Heart left ventricle (tissue), 16 donors: Measurements from ENCODE around the gene DAND5. TPM values are rescaled to one million over a fixed set of nuclear protein-coding genes. Genes with fewer than 3 reads are reported as not detected.

Source experiments
- ATAC-seq, 4 donors: fragments of 200-7000 bp; cut with Tn5 transposase; one replicate each; pipeline ENCODE4 v1.9.1; 2020 to 2022; ENCODE audit warnings: moderate library complexity in 4 of 4, mild to moderate bottlenecking in 3 of 4, moderate number of reproducible peaks in 1 of 4
- DNase-seq, 5 donors: peaks; one replicate each; pipeline ENCODE4 v3.0.0-alpha.2; 2020
- H3K27ac ChIP-seq, 12 donors: fragments of 200-600 bp; sonication (generic) in 4 of 12; one replicate each; pipeline versions ENCODE4 v1.5.0 to v1.8.0; 2016 to 2022; ENCODE audit warnings: mild to moderate bottlenecking in 2 of 12
- H3K27me3 ChIP-seq, 9 donors: fragments of 200-600 bp; sonication (generic) in 2 of 9; one replicate each; pipeline versions ENCODE4 v1.5.1 to v1.8.0; 2016 to 2022; ENCODE audit warnings: mild to moderate bottlenecking in 3 of 9
- H3K36me3 ChIP-seq, 9 donors: fragments of 200-600 bp; sonication (generic) in 2 of 9; one replicate each; pipeline versions ENCODE4 v1.5.0 to v1.8.0; 2018 to 2022; ENCODE audit warnings: mild to moderate bottlenecking in 2 of 9
- H3K4me1 ChIP-seq, 12 donors: fragments of 200-600 bp; sonication (generic) in 4 of 12; one replicate each; pipeline versions ENCODE4 v1.5.0 to v1.8.0; 2016 to 2022; ENCODE audit warnings: mild to moderate bottlenecking in 3 of 12
- H3K4me3 ChIP-seq, 12 donors: fragments of 200-600 bp; sonication (generic) in 4 of 12; one replicate each; pipeline versions ENCODE4 v1.5.0 to v1.8.0; 2017 to 2022; ENCODE audit warnings: mild to moderate bottlenecking in 9 of 12, moderate library complexity in 4 of 12
- H3K9me3 ChIP-seq, 12 donors: fragments of 200-600 bp; sonication (generic) in 4 of 12; one replicate each; pipeline versions ENCODE4 v1.5.0 to v1.8.0; 2016 to 2022; ENCODE audit warnings: mild to moderate bottlenecking in 1 of 12
- POLR2A ChIP-seq, 2 donors: fragments of 450-650 bp; IDR thresholded peaks; one replicate each; pipeline ENCODE4 v1.6.1; 2017; ENCODE audit warnings: antibody characterized with exemption in 2 of 2, mild to moderate bottlenecking in 2 of 2, moderate library complexity in 2 of 2
- WGBS, 4 donors: extraction: QIAGEN DNeasy Blood & Tissue Kit in 2 of 4; methylation state at CpG; one replicate each; pipeline versions ENCODE4 v1.1.5 to v1.1.7; 2013 to 2018; 5-methylcytosine and 5-hydroxymethylcytosine counted together
- intact Hi-C, 10 donors: fragments of 100-400 bp; cut with DNase I; formaldehyde crosslinking; loops; one replicate each; pipeline versions ENCODE4 v1.11.1 to v1.14.2; 2022
- polyA plus RNA-seq, 2 donors: library from polyadenylated mRNA; stranded (reverse); fragments of 200-250 nt; gene quantifications; one replicate each; pipeline ENCODE4 v1.2.3, GENCODE V29; 2013
- total RNA-seq, 9 donors: library from RNA; depleted of rRNA in 2 of 9; stranded (reverse); fragments of >200 nt in 2 of 9; fragmentation: NEBNext Ultra II Directional in 3 of 9; extraction: Animal tissue kit (Norgen Biotek cat#: 25700) in 3 of 9; gene quantifications; one replicate each; pipeline versions ENCODE4 v1.1.0 to v1.2.4, GENCODE V29; 2016 to 2023
- TF ChIP-seq, protein P1 (sequence below), 12 donors: fragments of 200-600 bp; sonication (generic) in 4 of 12; IDR thresholded peaks; one replicate each; pipeline versions ENCODE4 v1.5.0 to v1.8.0; 2018 to 2022; ENCODE audit warnings: antibody characterized with exemption in 12 of 12, mild to moderate bottlenecking in 5 of 12
- donor health status: ischemic (EF 13 %, LVEDD 7.1; RV severe dilation, severe dysfunction).
- donor health status: healthy with polysubstance abuse.
- donor health status: DM: no; HTN: yes; CAD: no.
- donor health status: DM: no; HTN: no; CAD: no.
- donor health status: ischemic (EF 25% LVEDD 6.9; RV normal size, moderate dysfunction).
- donor health status: ischemic (EF 25% LVEDD 5.7; RV mildly dilated, moderate dysfunction).
- donor health status: healthy.
- donor health status: DM: yes; HTN: yes; CAD: no.
- donor health status: ischemic (EF 35%, LVEDD 5.7; RV mildly dilated, moderate dysfunction).
- donor health status: nonischemic (EF 11% LVEDD 7.7; RV severe dilation, severe dysfunction).
- donor health status: DM: yes; HTN: yes; CAD: no.
- donor health status: PGD.
- donor health status: ischemic (EF 29% LVEDD 5.4; RV normal size, mild dysfunction).
- donor health status: nonischemic (EF 23%, LVEDD 6.1; RV moderate dilation, normal function).

The DAND5 gene
- total and polyA plus RNA-seq, 11 donors = 1.4 to 13.6 (median 8.4) TPM

- no peak for ATAC-seq
- no peaks in the 10 kb centered on the region for H3K9me3 ChIP-seq
- intact Hi-C loops = no loop called here
- H3K27ac ChIP-seq = peak overlapping the region in 11 of 12 donors; percentile 21 to 97 (median 90)
- peaks cover 9 to 100% (median 87%) of the 10 kb centered on the region in 12 donors for H3K4me1 ChIP-seq
- TF ChIP-seq POLR2A (IDR thresholded peaks at IDR 0.05) = no peak
- TF ChIP-seq, protein P1, sequence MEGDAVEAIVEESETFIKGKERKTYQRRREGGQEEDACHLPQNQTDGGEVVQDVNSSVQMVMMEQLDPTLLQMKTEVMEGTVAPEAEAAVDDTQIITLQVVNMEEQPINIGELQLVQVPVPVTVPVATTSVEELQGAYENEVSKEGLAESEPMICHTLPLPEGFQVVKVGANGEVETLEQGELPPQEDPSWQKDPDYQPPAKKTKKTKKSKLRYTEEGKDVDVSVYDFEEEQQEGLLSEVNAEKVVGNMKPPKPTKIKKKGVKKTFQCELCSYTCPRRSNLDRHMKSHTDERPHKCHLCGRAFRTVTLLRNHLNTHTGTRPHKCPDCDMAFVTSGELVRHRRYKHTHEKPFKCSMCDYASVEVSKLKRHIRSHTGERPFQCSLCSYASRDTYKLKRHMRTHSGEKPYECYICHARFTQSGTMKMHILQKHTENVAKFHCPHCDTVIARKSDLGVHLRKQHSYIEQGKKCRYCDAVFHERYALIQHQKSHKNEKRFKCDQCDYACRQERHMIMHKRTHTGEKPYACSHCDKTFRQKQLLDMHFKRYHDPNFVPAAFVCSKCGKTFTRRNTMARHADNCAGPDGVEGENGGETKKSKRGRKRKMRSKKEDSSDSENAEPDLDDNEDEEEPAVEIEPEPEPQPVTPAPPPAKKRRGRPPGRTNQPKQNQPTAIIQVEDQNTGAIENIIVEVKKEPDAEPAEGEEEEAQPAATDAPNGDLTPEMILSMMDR (IDR thresholded peaks at IDR 0.05) = no peak
- 56 to 74% (median 67%) methylated on average over 7 of the region's 7 CpGs for WGBS, 4 donors
- peaks cover 0 to 40% (median 0%) of the 10 kb centered on the region in 9 donors for H3K27me3 ChIP-seq
- H3K4me3 ChIP-seq = peak overlapping the region in 3 of 12 donors; percentile 9 to 32 (median 24)
- H3K36me3 ChIP-seq = no peaks in the 10 kb centered on the region
- no peak for DNase-seq
Observed at GRCh38 chr19:13016245-13016627, 46.9 kb downstream of the DAND5 start.

DNA sequence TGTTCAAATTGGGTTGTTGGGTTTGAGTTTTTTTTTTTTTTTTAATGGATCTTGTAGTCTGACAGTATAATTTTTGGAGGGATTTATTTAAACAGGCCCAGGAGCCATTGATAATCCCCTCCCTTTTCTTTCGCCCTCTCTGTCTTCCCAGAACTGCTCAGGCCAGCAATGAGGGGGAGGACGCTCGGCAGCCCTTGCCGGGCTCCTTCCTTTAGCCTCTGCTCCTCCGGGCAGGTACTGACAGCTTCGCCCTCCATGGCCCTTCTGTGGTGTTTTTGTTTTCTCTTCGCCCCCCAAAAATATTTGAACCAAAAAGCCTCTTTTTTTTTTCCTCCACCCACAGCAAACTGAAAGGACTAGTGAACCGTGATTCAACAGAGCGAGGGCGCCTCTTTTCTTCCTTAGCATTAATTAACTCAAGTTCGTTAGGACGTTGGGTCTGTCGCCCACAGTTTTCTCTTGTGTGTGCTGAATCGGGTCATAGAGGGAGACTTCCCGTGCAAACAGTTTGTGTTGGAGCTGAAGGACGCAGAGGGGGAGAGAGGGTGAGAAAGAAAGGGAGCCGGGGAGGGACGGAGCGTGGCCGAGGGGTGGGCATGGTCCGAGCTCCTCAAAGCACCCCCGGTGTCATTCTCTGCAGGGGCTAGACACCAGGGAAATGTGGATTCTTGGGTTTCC is 47.4 kb downstream of the DAND5 start:
- DNase-seq (no peak), ATAC-seq (no peak)
- Histone ChIP-seq H3K4me3 (peak overlapping the region in 5 of 12 donors; percentile 9 to 32 (median 15)), H3K27me3 (peaks cover 0 to 35% (median 0%) of the 10 kb centered on the region in 9 donors), H3K27ac (peak overlapping the region; percentile 84 to 97 (median 92)), H3K36me3 (no peaks in the 10 kb centered on the region), H3K4me1 (peaks cover 9 to 100% (median 89%) of the 10 kb centered on the region in 12 donors), H3K9me3 (no peaks in the 10 kb centered on the region)
- 68 to 81% (median 75%) methylated on average over 22 of the region's 22 CpGs for WGBS, 4 donors
- intact Hi-C loops = no loop called here
- no peak for TF ChIP-seq POLR2A (IDR thresholded peaks at IDR 0.05)
- TF ChIP-seq, protein P1 (IDR thresholded peaks at IDR 0.05) = no peak

- intact Hi-C loops = loop anchor here in 1 of 10 donors (2.0 kb wide), 1 partner anchor 15 kb away; no protein-coding TSS in a partner anchor
- TF ChIP-seq, protein P1 (IDR thresholded peaks at IDR 0.05) = no peak
- TF ChIP-seq POLR2A (IDR thresholded peaks at IDR 0.05) = no peak
- WGBS, 4 donors = 55 to 69% (median 57%) methylated on average over 14 of the region's 14 CpGs
Observed at GRCh38 chr19:13017306-13018034, 48.1 kb downstream of the DAND5 start.

More at GRCh38 chr19:13017306-13018034, 48.1 kb downstream of the DAND5 start:
- no peak for DNase-seq
- Histone ChIP-seq H3K4me1 (peaks cover 12 to 99% (median 90%) of the 10 kb centered on the region in 12 donors), H3K4me3 (peak overlapping the region in 6 of 12 donors; percentile 1 to 32 (median 11)), H3K36me3 (no peaks in the 10 kb centered on the region), H3K27ac (peak overlapping the region; percentile 84 to 97 (median 92)), H3K27me3 (peaks cover 0 to 28% (median 0%) of the 10 kb centered on the region in 9 donors), H3K9me3 (no peaks in the 10 kb centered on the region)
- ATAC-seq = no peak
